Hepatocyte (in vitro differentiated cells): ENCODE results near the gene ISL2. TPM values are rescaled to one million over a fixed set of nuclear protein-coding genes. Genes with fewer than 3 reads are reported as not detected.

Experiments used
- DNase-seq: peaks from one replicate; pipeline ENCODE4 v3.0.0-alpha.2; 2016; ENCODE audit warnings: low spot score
- H2AFZ ChIP-seq: fragments of 200-600 bp; sonication (generic); 2 replicates; pipeline ENCODE4 v1.6.0; 2016; ENCODE audit warnings: antibody characterized with exemption, mild to moderate bottlenecking
- H3K27ac ChIP-seq: fragments of 200-600 bp; sonication (generic); 2 replicates; pipeline ENCODE4 v1.5.1; 2016; ENCODE audit warnings: mild to moderate bottlenecking
- H3K27me3 ChIP-seq: fragments of 200-600 bp; sonication (generic); 2 replicates; pipeline ENCODE4 v1.6.1; 2016
- H3K36me3 ChIP-seq: fragments of 200-600 bp; sonication (generic); replicated peaks from 2 replicates; pipeline ENCODE4 v1.5.1; 2016; ENCODE audit warnings: low read depth; ENCODE audit not compliant: insufficient read depth
- H3K4me1 ChIP-seq: fragments of 200-600 bp; sonication (generic); 2 replicates; pipeline ENCODE4 v1.5.1; 2016; ENCODE audit warnings: mild to moderate bottlenecking, moderate library complexity; ENCODE audit not compliant: insufficient read depth
- H3K4me2 ChIP-seq: fragments of 200-600 bp; sonication (generic); 2 replicates; pipeline ENCODE4 v1.6.0; 2016
- H3K4me3 ChIP-seq: fragments of 200-600 bp; sonication (generic); 2 replicates; pipeline ENCODE4 v1.5.1; 2016; ENCODE audit warnings: mild to moderate bottlenecking
- H3K79me2 ChIP-seq: fragments of 200-600 bp; sonication (generic); 2 replicates; pipeline ENCODE4 v1.6.0; 2017; ENCODE audit warnings: mild to moderate bottlenecking
- H3K9me2 ChIP-seq: fragments of 200-600 bp; sonication (generic); replicated peaks from 2 replicates; pipeline ENCODE4 v1.6.0; 2017; ENCODE audit warnings: mild to moderate bottlenecking; ENCODE audit not compliant: insufficient read depth
- H3K9me3 ChIP-seq: fragments of 200-600 bp; sonication (generic); 2 replicates; pipeline ENCODE4 v1.5.1; 2016; ENCODE audit warnings: low read depth, mild to moderate bottlenecking
- H4K20me1 ChIP-seq: fragments of 200-600 bp; sonication (generic); 2 replicates; pipeline ENCODE4 v1.6.0; 2016; ENCODE audit warnings: mild to moderate bottlenecking; ENCODE audit not compliant: insufficient read depth, poor library complexity, severe bottlenecking
- EZH2 ChIP-seq: fragments of 200-600 bp; sonication (generic); IDR thresholded peaks from 2 replicates; pipeline ENCODE4 v1.6.1; 2016; ENCODE audit warnings: antibody characterized with exemption, mild to moderate bottlenecking, borderline replicate concordance
- EZH2phosphoT487 ChIP-seq: fragments of 200-600 bp; sonication (generic); IDR thresholded peaks from one replicate; pipeline ENCODE4 v1.6.1; 2018; ENCODE audit warnings: antibody characterized with exemption, mild to moderate bottlenecking, low read depth, moderate library complexity; ENCODE audit not compliant: unreplicated experiment, severe bottlenecking
- WGBS: methylation state at CpG from one replicate; pipeline ENCODE4 v1.1.6; 2016; ENCODE audit warnings: low lambda C conversion rate; ENCODE audit errors: missing lambda C conversion rate; 5-methylcytosine and 5-hydroxymethylcytosine counted together
- polyA plus RNA-seq: library from polyadenylated mRNA; unstranded; fragments of >200 nt; fragmentation: Nextera tagmentation; extraction: Ambion mirVana; gene quantifications from 2 replicates; pipeline ENCODE4 v1.2.1, GENCODE V29; 2016
- total RNA-seq: library from RNA; depleted of rRNA; stranded (reverse); fragments of >200 nt; gene quantifications from 2 replicates; pipeline ENCODE4 v1.2.3, GENCODE V29; 2014
- TF ChIP-seq, protein P1 (sequence below): fragments of 200-600 bp; sonication (generic); IDR thresholded peaks from 2 replicates; pipeline ENCODE4 v1.5.1; 2016; ENCODE audit warnings: antibody characterized with exemption, mild to moderate bottlenecking; ENCODE audit not compliant: poor library complexity

ISL2 gene
- total and polyA plus RNA-seq, 2 experiments from 2014 or later = 3.9 to 4.7 TPM

DNA sequence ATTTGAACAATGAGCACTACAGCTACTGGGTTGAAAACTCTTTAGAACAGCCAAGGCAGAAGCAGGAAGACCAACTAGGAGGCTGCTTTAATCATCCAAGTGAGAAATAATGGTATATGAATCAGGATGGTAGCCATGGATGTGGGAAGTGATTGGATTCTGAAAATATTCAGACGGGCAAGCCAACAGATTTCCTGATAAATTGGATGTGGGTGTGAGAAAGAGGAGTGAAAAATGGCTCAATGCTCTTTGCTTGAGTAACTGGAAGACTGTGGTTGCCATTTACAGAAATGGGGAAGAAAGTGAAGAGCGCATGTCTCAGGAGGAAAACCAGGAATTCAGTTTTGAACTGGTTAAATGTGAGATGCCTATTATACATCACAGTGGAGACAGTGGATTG lies 50.4 kb downstream of the ISL2 start:
- TF ChIP-seq EZH2 (no peak), EZH2phosphoT487 (no peak)
- TF ChIP-seq, protein P1, sequence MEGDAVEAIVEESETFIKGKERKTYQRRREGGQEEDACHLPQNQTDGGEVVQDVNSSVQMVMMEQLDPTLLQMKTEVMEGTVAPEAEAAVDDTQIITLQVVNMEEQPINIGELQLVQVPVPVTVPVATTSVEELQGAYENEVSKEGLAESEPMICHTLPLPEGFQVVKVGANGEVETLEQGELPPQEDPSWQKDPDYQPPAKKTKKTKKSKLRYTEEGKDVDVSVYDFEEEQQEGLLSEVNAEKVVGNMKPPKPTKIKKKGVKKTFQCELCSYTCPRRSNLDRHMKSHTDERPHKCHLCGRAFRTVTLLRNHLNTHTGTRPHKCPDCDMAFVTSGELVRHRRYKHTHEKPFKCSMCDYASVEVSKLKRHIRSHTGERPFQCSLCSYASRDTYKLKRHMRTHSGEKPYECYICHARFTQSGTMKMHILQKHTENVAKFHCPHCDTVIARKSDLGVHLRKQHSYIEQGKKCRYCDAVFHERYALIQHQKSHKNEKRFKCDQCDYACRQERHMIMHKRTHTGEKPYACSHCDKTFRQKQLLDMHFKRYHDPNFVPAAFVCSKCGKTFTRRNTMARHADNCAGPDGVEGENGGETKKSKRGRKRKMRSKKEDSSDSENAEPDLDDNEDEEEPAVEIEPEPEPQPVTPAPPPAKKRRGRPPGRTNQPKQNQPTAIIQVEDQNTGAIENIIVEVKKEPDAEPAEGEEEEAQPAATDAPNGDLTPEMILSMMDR = no peak
- H3K36me3 ChIP-seq = no peaks in the 10 kb centered on the region
- no peaks in the 10 kb centered on the region for H3K9me2 ChIP-seq
- H3K4me3 ChIP-seq = no peak overlapping the region
- no peak overlapping the region for H3K27ac ChIP-seq
- no peaks in the 10 kb centered on the region for H3K79me2 ChIP-seq
- no peak overlapping the region for H3K4me2 ChIP-seq
- H3K4me1 ChIP-seq = no peaks in the 10 kb centered on the region
- WGBS = 100% methylated on average over 2 of the region's 2 CpGs
- no peaks in the 10 kb centered on the region for H3K9me3 ChIP-seq
- no peak for DNase-seq
- no peaks in the 10 kb centered on the region for H4K20me1 ChIP-seq
- H2AFZ ChIP-seq = no peak overlapping the region
- no peaks in the 10 kb centered on the region for H3K27me3 ChIP-seq

DNA sequence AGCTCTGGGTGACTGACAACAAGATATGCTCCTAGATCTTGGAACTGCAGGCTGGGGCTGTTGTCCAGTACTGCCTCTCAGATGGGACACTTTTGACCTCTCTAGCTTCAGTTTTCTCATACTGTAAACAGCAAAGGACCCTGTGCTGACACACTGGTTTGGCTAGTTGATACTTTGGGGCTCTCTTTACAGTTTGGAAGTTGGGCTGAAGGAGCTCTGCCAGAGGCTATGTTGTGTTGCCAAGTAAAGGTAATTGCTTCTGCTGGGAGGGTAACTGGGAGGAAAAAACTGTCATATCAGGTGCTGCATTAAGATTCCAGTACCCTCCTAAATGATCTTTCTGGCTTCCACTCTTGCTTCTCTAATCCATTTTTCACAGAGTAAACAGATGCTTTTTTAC lies 54.0 kb downstream of the ISL2 start:
- TF ChIP-seq EZH2 (no peak), EZH2phosphoT487 (no peak)
- TF ChIP-seq, protein P1 = no peak
- Histone ChIP-seq H3K27ac (no peak overlapping the region), H3K4me1 (no peaks in the 10 kb centered on the region), H3K4me3 (no peak overlapping the region), H3K27me3 (no peaks in the 10 kb centered on the region), H4K20me1 (no peaks in the 10 kb centered on the region), H2AFZ (no peak overlapping the region), H3K79me2 (no peaks in the 10 kb centered on the region), H3K4me2 (no peak overlapping the region), H3K9me3 (no peaks in the 10 kb centered on the region), H3K36me3 (no peaks in the 10 kb centered on the region), H3K9me2 (no peaks in the 10 kb centered on the region)
- DNase-seq = no peak

DNA sequence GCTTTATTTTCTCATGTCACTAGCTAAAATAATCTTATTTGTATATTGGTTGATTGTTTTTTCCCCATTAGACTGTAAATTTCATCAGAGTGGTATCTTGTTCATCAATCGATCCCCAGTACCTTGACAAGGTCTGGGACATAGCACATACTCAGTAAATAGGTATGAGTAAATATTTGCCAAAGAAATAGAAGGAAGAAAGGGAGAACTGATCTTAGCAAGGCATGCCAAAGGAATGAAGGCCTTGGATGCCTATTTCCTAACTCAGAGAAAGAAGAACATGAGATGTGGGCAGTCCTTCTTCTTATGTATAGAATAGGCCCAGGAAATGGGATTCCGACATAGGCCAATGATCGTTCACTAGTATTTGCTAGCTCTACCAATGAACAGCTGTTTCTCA lies 54.7 kb downstream of the ISL2 start:
- no peak for DNase-seq
- Histone ChIP-seq H4K20me1 (no peaks in the 10 kb centered on the region), H3K9me2 (no peaks in the 10 kb centered on the region), H3K4me3 (no peak overlapping the region), H3K79me2 (no peaks in the 10 kb centered on the region), H3K27ac (no peak overlapping the region), H3K4me1 (no peaks in the 10 kb centered on the region), H3K4me2 (no peak overlapping the region), H3K36me3 (no peaks in the 10 kb centered on the region), H2AFZ (no peak overlapping the region), H3K9me3 (no peaks in the 10 kb centered on the region), H3K27me3 (no peaks in the 10 kb centered on the region)
- TF ChIP-seq EZH2 (no peak), EZH2phosphoT487 (no peak)
- TF ChIP-seq, protein P1 = no peak
- WGBS = 85% methylated on average over 3 of the region's 3 CpGs

DNA sequence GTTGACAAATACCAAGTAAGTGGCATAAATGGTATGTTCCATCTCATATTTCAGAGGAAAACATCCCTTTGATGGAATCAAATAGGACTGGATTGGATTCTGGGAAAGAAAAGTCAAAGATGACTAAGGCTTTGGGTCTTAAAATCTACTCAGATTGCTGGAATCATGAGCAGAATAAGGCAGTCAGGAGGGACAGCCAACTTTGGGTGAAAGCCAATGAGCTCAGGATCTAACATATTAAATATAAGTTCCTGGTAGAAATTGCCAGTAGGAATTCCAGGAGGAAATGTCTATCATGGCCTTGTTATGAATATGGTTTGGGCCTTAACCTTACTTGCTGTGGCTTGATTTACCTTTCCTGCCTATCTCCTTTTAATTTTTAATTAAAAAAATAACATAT lies 55.3 kb downstream of the ISL2 start:
- H3K9me2 ChIP-seq = no peaks in the 10 kb centered on the region
- no peaks in the 10 kb centered on the region for H3K4me1 ChIP-seq
- no peaks in the 10 kb centered on the region for H3K36me3 ChIP-seq
- H2AFZ ChIP-seq = no peak overlapping the region
- H3K79me2 ChIP-seq = no peaks in the 10 kb centered on the region
- TF ChIP-seq EZH2phosphoT487 = no peak
- no peak for TF ChIP-seq EZH2
- TF ChIP-seq, protein P1 = no peak
- H3K9me3 ChIP-seq = no peaks in the 10 kb centered on the region
- no peaks in the 10 kb centered on the region for H3K27me3 ChIP-seq
- no peaks in the 10 kb centered on the region for H4K20me1 ChIP-seq
- no peak overlapping the region for H3K4me3 ChIP-seq
- no peak overlapping the region for H3K4me2 ChIP-seq
- no peak overlapping the region for H3K27ac ChIP-seq
- no peak for DNase-seq

Other genes with a start within 250 kb of the ISL2 start
- 154 and 175 TPM in 2 replicates for gene ETFA, start 25.3 kb upstream of the ISL2 start, total RNA-seq
- gene ETFA, start 25.3 kb upstream of the ISL2 start, polyA plus RNA-seq = 185 and 193 TPM in 2 replicates